Activated naive CD8-positive, alpha-beta T cell treated with anti-CD3 and anti-CD28 coated beads, Interleukin-2, amount 50 U/mL, for 24 hours (primary cell): ENCODE measurements around the gene BOK.

Experiments
- ATAC-seq: fragments of 150-1000 bp; cut with Tn5 transposase; one replicate; pipeline ENCODE4 v1.10.0; 2021
- DNase-seq: peaks from one replicate; pipeline ENCODE4 v3.0.0; 2021
- H3K27ac Mint-ChIP-seq: one replicate; pipeline ENCODE4 v1.8.0; 2021; ENCODE audit warnings: mild to moderate bottlenecking, mixed read lengths
- H3K27me3 Mint-ChIP-seq: one replicate; pipeline ENCODE4 v1.8.0; 2021; ENCODE audit warnings: mixed read lengths
- H3K36me3 Mint-ChIP-seq: one replicate; pipeline ENCODE4 v1.8.0; 2021; ENCODE audit warnings: low read depth, mixed read lengths
- H3K4me1 Mint-ChIP-seq: one replicate; pipeline ENCODE4 v1.8.0; 2021; ENCODE audit warnings: mixed read lengths
- H3K4me3 Mint-ChIP-seq: one replicate; pipeline ENCODE4 v1.8.0; 2021; ENCODE audit warnings: mild to moderate bottlenecking, moderate library complexity, mixed read lengths
- H3K9me3 Mint-ChIP-seq: one replicate; pipeline ENCODE4 v1.8.0; 2021; ENCODE audit warnings: mixed read lengths

Gene BOK

GRCh38 chr2:241620419-241620769, 61.8 kb downstream of the BOK start:
- Mint-ChIP-seq H3K27me3 (no peaks in the 10 kb centered on the region), H3K27ac (peak overlapping the region; percentile 93), H3K9me3 (peaks cover 15% of the 10 kb centered on the region), H3K4me1 (peaks cover 46% of the 10 kb centered on the region), H3K4me3 (peak overlapping the region; percentile 11), H3K36me3 (peaks cover 38% of the 10 kb centered on the region)
- peak; percentile 69 for DNase-seq
- peak; percentile 92 for ATAC-seq
